Measurements from ENCODE around the gene TMC7. TPM values are rescaled to one million over a fixed set of nuclear protein-coding genes. Genes with fewer than 3 reads are reported as not detected.

TMC7 gene
- total RNA-seq, 3 donors from 2014 or later (not counting 1 experiment from before 2014, with no cell fraction given), result not detected

DNA sequence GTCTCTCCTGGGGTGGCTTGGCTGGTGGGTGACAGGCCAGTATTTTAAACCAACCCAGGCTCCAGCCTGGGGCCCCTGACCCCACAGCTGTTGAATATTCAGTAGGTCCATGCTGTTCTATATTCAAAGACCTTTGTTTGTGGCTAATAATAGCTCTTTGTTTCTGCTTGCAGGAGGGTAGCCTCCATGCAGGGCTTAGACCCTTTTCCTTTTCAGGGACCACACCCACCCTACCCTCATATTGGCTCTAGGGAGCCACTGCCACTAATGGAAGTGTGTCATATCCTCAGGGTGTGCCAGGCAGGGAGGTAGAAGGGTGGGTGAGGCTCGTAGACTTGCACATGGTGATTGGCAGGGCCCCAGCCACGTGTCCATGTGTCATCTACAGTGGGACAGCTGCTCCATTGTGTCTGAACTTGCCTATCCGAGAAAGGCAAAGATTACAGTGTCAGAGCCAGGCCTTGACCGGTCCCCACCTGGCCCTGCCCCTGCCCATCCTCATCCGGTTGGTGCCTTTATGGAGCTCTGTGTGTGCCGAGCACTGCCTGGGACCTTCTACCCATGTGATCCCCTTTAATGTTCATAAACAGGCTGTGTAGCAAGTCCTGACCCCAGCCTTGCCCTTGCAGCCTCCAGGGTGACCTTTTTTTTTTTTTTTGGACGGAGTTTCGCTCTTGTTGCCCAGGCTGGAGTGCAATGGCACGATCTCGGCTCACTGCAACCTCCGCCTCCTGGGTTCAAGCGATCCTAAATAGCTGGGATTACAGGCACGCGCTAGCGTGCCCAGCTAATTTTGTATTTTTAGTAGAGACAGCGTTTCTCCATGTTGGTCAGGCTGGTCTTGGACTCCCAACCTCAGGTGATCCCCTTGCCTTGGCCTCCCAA, 22.1 kb downstream of the TMC7 start:
- Mint-ChIP-seq H3K36me3 (no peaks in the 10 kb centered on the region), H3K4me3 (no peak overlapping the region), H3K27me3 (ENCODE audit: low read depth in 2 of 2) (no peaks in the 10 kb centered on the region), H3K4me1 (peaks cover 0 to 10% of the 10 kb centered on the region in 2 donors), H3K27ac (no peak overlapping the region), H3K9me3 (no peaks in the 10 kb centered on the region)
- Histone ChIP-seq H3K27me3 (ENCODE audit: control insufficient read depth, insufficient read depth, low read length) (no peaks in the 10 kb centered on the region), H3K36me3 (ENCODE audit: control insufficient read depth, insufficient read depth, low read length) (no peaks in the 10 kb centered on the region), H3K4me1 (ENCODE audit: control insufficient read depth, insufficient read depth, low read length) (no peaks in the 10 kb centered on the region), H3K9me3 (ENCODE audit: control insufficient read depth, insufficient read depth, low read length) (no peaks in the 10 kb centered on the region), H3K4me3 (ENCODE audit: low read length) (no peak overlapping the region), H3K27ac (ENCODE audit: low read length) (no peak overlapping the region)
- TF ChIP-seq, protein P1, sequence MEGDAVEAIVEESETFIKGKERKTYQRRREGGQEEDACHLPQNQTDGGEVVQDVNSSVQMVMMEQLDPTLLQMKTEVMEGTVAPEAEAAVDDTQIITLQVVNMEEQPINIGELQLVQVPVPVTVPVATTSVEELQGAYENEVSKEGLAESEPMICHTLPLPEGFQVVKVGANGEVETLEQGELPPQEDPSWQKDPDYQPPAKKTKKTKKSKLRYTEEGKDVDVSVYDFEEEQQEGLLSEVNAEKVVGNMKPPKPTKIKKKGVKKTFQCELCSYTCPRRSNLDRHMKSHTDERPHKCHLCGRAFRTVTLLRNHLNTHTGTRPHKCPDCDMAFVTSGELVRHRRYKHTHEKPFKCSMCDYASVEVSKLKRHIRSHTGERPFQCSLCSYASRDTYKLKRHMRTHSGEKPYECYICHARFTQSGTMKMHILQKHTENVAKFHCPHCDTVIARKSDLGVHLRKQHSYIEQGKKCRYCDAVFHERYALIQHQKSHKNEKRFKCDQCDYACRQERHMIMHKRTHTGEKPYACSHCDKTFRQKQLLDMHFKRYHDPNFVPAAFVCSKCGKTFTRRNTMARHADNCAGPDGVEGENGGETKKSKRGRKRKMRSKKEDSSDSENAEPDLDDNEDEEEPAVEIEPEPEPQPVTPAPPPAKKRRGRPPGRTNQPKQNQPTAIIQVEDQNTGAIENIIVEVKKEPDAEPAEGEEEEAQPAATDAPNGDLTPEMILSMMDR (IDR thresholded peaks at IDR 0.05), result no peak
- intact Hi-C loops (cut with micrococcal nuclease), result no loop called here
- 89% methylated on average over 16 of the region's 16 CpGs for WGBS (ENCODE audit: insufficient coverage)
- ATAC-seq (no peak), DNase-seq (no peak)

DNA sequence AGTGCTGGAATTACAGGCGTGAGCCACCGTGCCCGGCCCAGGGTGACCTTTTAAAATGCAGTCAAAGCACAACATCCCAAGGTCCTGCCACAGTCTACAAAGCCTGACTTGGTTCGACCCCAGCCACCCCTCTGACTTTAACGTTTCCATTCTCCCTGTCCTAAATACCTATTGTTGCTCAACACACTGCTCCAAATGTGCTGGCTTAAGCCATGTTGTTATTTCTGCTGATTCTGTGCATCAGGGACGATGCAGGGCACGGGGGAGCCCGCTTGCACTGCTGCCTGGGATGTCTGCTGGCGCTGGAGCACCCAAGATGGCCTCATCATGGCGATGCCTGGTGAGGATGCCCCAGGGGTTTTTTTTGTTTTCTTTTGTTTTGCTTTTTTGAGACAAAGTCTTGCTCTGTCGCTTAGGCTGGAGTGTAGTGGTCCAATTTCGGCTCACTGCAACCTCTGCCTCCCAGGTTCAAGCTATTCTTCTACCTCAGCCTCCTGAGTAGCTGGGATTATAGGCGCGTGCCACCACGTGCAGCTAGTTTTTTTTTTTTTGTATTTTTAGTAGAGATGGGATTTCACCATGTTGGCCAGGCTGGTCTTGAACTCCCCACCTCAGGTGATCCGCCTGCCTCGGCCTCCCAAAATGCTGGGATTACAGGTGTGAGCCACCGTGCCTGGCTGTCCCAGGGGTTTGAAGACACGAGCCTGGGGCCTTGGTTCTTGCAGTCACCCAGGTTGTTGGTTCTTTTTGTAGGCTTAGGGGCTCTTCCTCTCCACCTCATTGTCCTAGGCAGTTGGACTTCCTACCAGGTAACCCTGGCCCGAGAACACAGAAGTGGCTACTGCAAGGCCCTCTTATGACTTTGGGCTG, 22.9 kb downstream of the TMC7 start:
- Mint-ChIP-seq H3K4me1 (peaks cover 0 to 3% of the 10 kb centered on the region in 2 donors), H3K4me3 (no peak overlapping the region), H3K9me3 (no peaks in the 10 kb centered on the region), H3K27ac (no peak overlapping the region), H3K36me3 (no peaks in the 10 kb centered on the region), H3K27me3 (ENCODE audit: low read depth in 2 of 2) (no peaks in the 10 kb centered on the region)
- 90% methylated on average over 20 of the region's 20 CpGs for WGBS (ENCODE audit: insufficient coverage)
- Histone ChIP-seq H3K27me3 (ENCODE audit: control insufficient read depth, insufficient read depth, low read length) (no peaks in the 10 kb centered on the region), H3K9me3 (ENCODE audit: control insufficient read depth, insufficient read depth, low read length) (no peaks in the 10 kb centered on the region), H3K4me1 (ENCODE audit: control insufficient read depth, insufficient read depth, low read length) (no peaks in the 10 kb centered on the region), H3K27ac (ENCODE audit: low read length) (no peak overlapping the region), H3K36me3 (ENCODE audit: control insufficient read depth, insufficient read depth, low read length) (no peaks in the 10 kb centered on the region), H3K4me3 (ENCODE audit: low read length) (no peak overlapping the region)
- no peak for DNase-seq
- intact Hi-C loops (cut with micrococcal nuclease), result no loop called here
- no peak for ATAC-seq
- TF ChIP-seq, protein P1 (IDR thresholded peaks at IDR 0.05), result no peak

DNA sequence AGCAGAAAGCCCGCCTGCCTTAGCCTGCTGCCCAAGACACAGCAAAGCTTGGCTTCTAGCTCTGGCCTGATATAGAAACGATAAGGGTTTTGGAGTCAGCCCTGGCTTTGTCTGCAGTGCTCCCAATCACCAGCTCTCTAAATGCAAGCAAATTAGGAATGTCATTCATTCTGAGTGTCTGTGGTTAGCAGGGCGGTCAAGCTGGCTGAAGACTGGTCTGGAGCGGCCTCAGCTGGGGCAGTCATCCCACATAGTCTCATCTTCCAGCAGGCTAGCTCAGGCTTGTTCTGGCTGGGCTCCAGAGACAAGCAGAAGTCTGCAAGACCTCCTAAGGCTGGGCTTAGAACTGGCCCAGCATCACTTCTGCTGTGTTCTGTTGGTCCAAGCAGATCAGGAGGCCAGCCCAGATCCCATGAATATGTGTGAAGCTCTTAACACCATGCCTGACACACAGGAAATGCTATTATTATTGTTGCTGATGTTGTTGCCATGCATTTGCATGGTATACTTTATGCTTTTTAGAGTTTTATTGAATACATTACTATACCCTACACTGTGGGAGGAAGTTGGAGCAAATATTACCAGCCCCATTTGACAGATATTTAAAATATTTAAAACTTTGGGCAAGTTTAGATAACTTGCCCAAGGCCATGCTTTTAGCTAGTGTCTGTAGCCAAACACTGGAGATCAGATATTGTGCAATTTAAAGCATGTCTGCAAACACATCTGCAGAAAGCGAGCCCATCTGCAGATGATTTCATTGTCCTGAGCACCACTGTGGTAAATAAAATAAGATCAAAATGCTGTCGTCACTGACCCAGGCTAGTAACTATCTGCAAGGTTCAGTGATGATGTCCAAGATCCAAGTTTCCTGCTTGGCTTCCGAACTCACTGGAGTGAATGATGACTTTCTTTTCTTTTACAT, 24.8 kb downstream of the TMC7 start:
- 87% methylated on average over 7 of the region's 7 CpGs for WGBS (ENCODE audit: insufficient coverage)

More for the DNA sequence above, 24.8 kb downstream of the TMC7 start:
- no peaks in the 10 kb centered on the region for H3K4me1 Mint-ChIP-seq
- no peaks in the 10 kb centered on the region for H3K4me1 ChIP-seq (ENCODE audit: control insufficient read depth, insufficient read depth, low read length)
- TF ChIP-seq, protein P1 (IDR thresholded peaks at IDR 0.05), result no peak
- H3K4me3 Mint-ChIP-seq, result no peak overlapping the region
- H3K9me3 Mint-ChIP-seq, result no peaks in the 10 kb centered on the region
- ATAC-seq (no peak), DNase-seq (no peak)
- no peaks in the 10 kb centered on the region for H3K36me3 Mint-ChIP-seq
- H3K27me3 Mint-ChIP-seq (ENCODE audit: low read depth in 2 of 2), result no peaks in the 10 kb centered on the region
- no peak overlapping the region for H3K4me3 ChIP-seq (ENCODE audit: low read length)
- no peaks in the 10 kb centered on the region for H3K9me3 ChIP-seq (ENCODE audit: control insufficient read depth, insufficient read depth, low read length)
- no peak overlapping the region for H3K27ac ChIP-seq (ENCODE audit: low read length)
- no peak overlapping the region for H3K27ac Mint-ChIP-seq
- H3K27me3 ChIP-seq (ENCODE audit: control insufficient read depth, insufficient read depth, low read length), result no peaks in the 10 kb centered on the region
- intact Hi-C loops (cut with micrococcal nuclease), result no loop called here
- H3K36me3 ChIP-seq (ENCODE audit: control insufficient read depth, insufficient read depth, low read length), result no peaks in the 10 kb centered on the region

All from natural killer cell (primary cell).